Activated T-cell treated with anti-CD3 and anti-CD28 coated beads, Interleukin-2, amount 50 U/mL, for 24 hours (primary cell): Measurements from ENCODE around the gene CACNA1S.
A peak's percentile ranks its signal among the peaks of the same experiment; 100 is the strongest.

Experiments
- DNase-seq: peaks from one replicate; pipeline ENCODE4 v3.0.0-alpha.2; 2020
- H3K27ac Mint-ChIP-seq: 2 replicates; pipeline ENCODE4 v1.8.0; 2020; ENCODE audit warnings: mild to moderate bottlenecking, mixed read lengths
- H3K27me3 Mint-ChIP-seq: 2 replicates; pipeline ENCODE4 v1.8.0; 2020; ENCODE audit warnings: mixed read lengths
- H3K36me3 Mint-ChIP-seq: 2 replicates; pipeline ENCODE4 v1.8.0; 2020; ENCODE audit warnings: low read depth, mixed read lengths
- H3K4me1 Mint-ChIP-seq: 2 replicates; pipeline ENCODE4 v1.8.0; 2020; ENCODE audit warnings: low read depth, mixed read lengths
- H3K4me3 Mint-ChIP-seq: 2 replicates; pipeline ENCODE4 v1.8.0; 2020; ENCODE audit warnings: mild to moderate bottlenecking, moderate library complexity, mixed read lengths
- H3K9me3 Mint-ChIP-seq: 2 replicates; pipeline ENCODE4 v1.8.0; 2020; ENCODE audit warnings: mixed read lengths

CACNA1S gene

GRCh38 chr1:201131398-201131797, 19.2 kb upstream of the CACNA1S start:
- no peak overlapping the region for H3K4me3 Mint-ChIP-seq
- no peaks in the 10 kb centered on the region for H3K9me3 Mint-ChIP-seq
- H3K36me3 Mint-ChIP-seq: peaks cover 11% of the 10 kb centered on the region
- no peak overlapping the region for H3K27ac Mint-ChIP-seq
- H3K27me3 Mint-ChIP-seq: peaks cover 2% of the 10 kb centered on the region
- DNase-seq: no peak
- no peaks in the 10 kb centered on the region for H3K4me1 Mint-ChIP-seq

GRCh38 chr1:201128962-201129361, 16.7 kb upstream of the CACNA1S start:
- peaks cover 17% of the 10 kb centered on the region for H3K27me3 Mint-ChIP-seq
- no peaks in the 10 kb centered on the region for H3K9me3 Mint-ChIP-seq
- no peak overlapping the region for H3K27ac Mint-ChIP-seq
- H3K4me1 Mint-ChIP-seq: no peaks in the 10 kb centered on the region
- no peak overlapping the region for H3K4me3 Mint-ChIP-seq
- H3K36me3 Mint-ChIP-seq: peaks cover 1% of the 10 kb centered on the region
- no peak for DNase-seq

GRCh38 chr1:201128476-201128875, 16.2 kb upstream of the CACNA1S start:
- peaks cover 20% of the 10 kb centered on the region for H3K27me3 Mint-ChIP-seq
- no peak overlapping the region for H3K4me3 Mint-ChIP-seq
- H3K9me3 Mint-ChIP-seq: no peaks in the 10 kb centered on the region
- H3K36me3 Mint-ChIP-seq: no peaks in the 10 kb centered on the region
- no peak for DNase-seq
- no peak overlapping the region for H3K27ac Mint-ChIP-seq
- H3K4me1 Mint-ChIP-seq: no peaks in the 10 kb centered on the region

GRCh38 chr1:201127755-201128455, 15.7 kb upstream of the CACNA1S start:
- Mint-ChIP-seq H3K36me3 (no peaks in the 10 kb centered on the region), H3K4me1 (no peaks in the 10 kb centered on the region), H3K27ac (no peak overlapping the region), H3K4me3 (no peak overlapping the region), H3K27me3 (peaks cover 23% of the 10 kb centered on the region), H3K9me3 (no peaks in the 10 kb centered on the region)
- no peak for DNase-seq

GRCh38 chr1:201126832-201127754, 14.9 kb upstream of the CACNA1S start, which contains the start of gene ASCL5:
TSS of gene ASCL5 (minus strand) at chr1:201127184. CDS start at chr1:201115372, 11,812 bp downstream.
- Mint-ChIP-seq H3K36me3 (no peaks in the 10 kb centered on the region), H3K4me1 (no peaks in the 10 kb centered on the region), H3K4me3 (no peak within 1 kb of the TSS), H3K27me3 (peaks cover 23% of the 10 kb centered on the region), H3K27ac (no peak within 1 kb of the TSS), H3K9me3 (no peaks in the 10 kb centered on the region)
- no peak for DNase-seq

- Mint-ChIP-seq H3K27ac (no peak overlapping the region), H3K9me3 (no peaks in the 10 kb centered on the region), H3K4me1 (no peaks in the 10 kb centered on the region), H3K27me3 (peaks cover 23% of the 10 kb centered on the region), H3K4me3 (no peak overlapping the region), H3K36me3 (no peaks in the 10 kb centered on the region)
- DNase-seq: no peak
Measured at GRCh38 chr1:201126463-201126831, 14.2 kb upstream of the CACNA1S start.

GRCh38 chr1:201125800-201126199, 13.6 kb upstream of the CACNA1S start:
- H3K9me3 Mint-ChIP-seq: no peaks in the 10 kb centered on the region
- no peak overlapping the region for H3K4me3 Mint-ChIP-seq
- peaks cover 23% of the 10 kb centered on the region for H3K27me3 Mint-ChIP-seq
- no peaks in the 10 kb centered on the region for H3K36me3 Mint-ChIP-seq
- DNase-seq: no peak
- H3K4me1 Mint-ChIP-seq: no peaks in the 10 kb centered on the region
- no peak overlapping the region for H3K27ac Mint-ChIP-seq

- no peaks in the 10 kb centered on the region for H3K9me3 Mint-ChIP-seq
- H3K36me3 Mint-ChIP-seq: no peaks in the 10 kb centered on the region
- H3K27ac Mint-ChIP-seq: no peak overlapping the region
- H3K4me3 Mint-ChIP-seq: no peak overlapping the region
- peaks cover 23% of the 10 kb centered on the region for H3K27me3 Mint-ChIP-seq
- DNase-seq: no peak
- no peaks in the 10 kb centered on the region for H3K4me1 Mint-ChIP-seq
Measured at GRCh38 chr1:201125019-201125418, 12.8 kb upstream of the CACNA1S start.

- Mint-ChIP-seq H3K27ac (no peak overlapping the region), H3K4me1 (peaks cover 6% of the 10 kb centered on the region), H3K36me3 (no peaks in the 10 kb centered on the region), H3K27me3 (peaks cover 23% of the 10 kb centered on the region), H3K4me3 (no peak overlapping the region), H3K9me3 (no peaks in the 10 kb centered on the region)
- DNase-seq: no peak
Measured at GRCh38 chr1:201123866-201124265, 11.6 kb upstream of the CACNA1S start.

- no peak overlapping the region for H3K27ac Mint-ChIP-seq
Measured at GRCh38 chr1:201122321-201122957, 10.2 kb upstream of the CACNA1S start.

GRCh38 chr1:201119206-201120197, 7.3 kb upstream of the CACNA1S start:
- Mint-ChIP-seq H3K4me1 (peaks cover 15% of the 10 kb centered on the region), H3K27me3 (peaks cover 12% of the 10 kb centered on the region), H3K27ac (no peak overlapping the region), H3K9me3 (no peaks in the 10 kb centered on the region), H3K4me3 (no peak overlapping the region), H3K36me3 (no peaks in the 10 kb centered on the region)
- peak; percentile 62 for DNase-seq

More at GRCh38 chr1:201122321-201122957, 10.2 kb upstream of the CACNA1S start:
- H3K4me1 Mint-ChIP-seq: peaks cover 6% of the 10 kb centered on the region
- no peak overlapping the region for H3K4me3 Mint-ChIP-seq
- no peak for DNase-seq
- no peaks in the 10 kb centered on the region for H3K36me3 Mint-ChIP-seq
- no peaks in the 10 kb centered on the region for H3K9me3 Mint-ChIP-seq
- peaks cover 21% of the 10 kb centered on the region for H3K27me3 Mint-ChIP-seq

- H3K4me1 Mint-ChIP-seq: peaks cover 16% of the 10 kb centered on the region
- no peaks in the 10 kb centered on the region for H3K9me3 Mint-ChIP-seq
- DNase-seq: no peak
- no peaks in the 10 kb centered on the region for H3K36me3 Mint-ChIP-seq
- H3K27ac Mint-ChIP-seq: no peak overlapping the region
- H3K4me3 Mint-ChIP-seq: no peak overlapping the region
- peaks cover 2% of the 10 kb centered on the region for H3K27me3 Mint-ChIP-seq
Measured at GRCh38 chr1:201116091-201116490, 3.9 kb upstream of the CACNA1S start.

- H3K36me3 Mint-ChIP-seq: no peaks in the 10 kb centered on the region
- H3K4me3 Mint-ChIP-seq: no peak overlapping the region
- H3K4me1 Mint-ChIP-seq: peaks cover 16% of the 10 kb centered on the region
Measured at GRCh38 chr1:201115390-201115937, 3.2 kb upstream of the CACNA1S start.

More at GRCh38 chr1:201115390-201115937, 3.2 kb upstream of the CACNA1S start:
- Mint-ChIP-seq H3K27me3 (peaks cover 2% of the 10 kb centered on the region), H3K27ac (no peak overlapping the region), H3K9me3 (no peaks in the 10 kb centered on the region)
- no peak for DNase-seq
